GM23338 (cell line): ENCODE results near the gene RARRES2. TPM values are rescaled to one million over a fixed set of nuclear protein-coding genes. Genes with fewer than 3 reads are reported as not detected.

Experiments
- ATAC-seq: fragments of 200-7000 bp; cut with Tn5 transposase; 3 replicates; pipeline ENCODE4 v1.9.1; 2020
- DNase-seq: peaks from one replicate; pipeline ENCODE4 v3.0.0-alpha.2; 2015; ENCODE audit warnings: low spot score
- H2AFZ ChIP-seq: fragments of 200-600 bp; sonication (generic); 2 replicates; pipeline ENCODE4 v1.8.0; 2016; ENCODE audit warnings: antibody characterized with exemption, mild to moderate bottlenecking, moderate library complexity
- H3F3A ChIP-seq: fragments of 200-600 bp; sonication (generic); replicated peaks from 2 replicates; pipeline ENCODE4 v1.8.0; 2017; ENCODE audit warnings: antibody characterized with exemption, mixed run types, low read depth
- H3K27ac ChIP-seq: fragments of 200-600 bp; sonication (generic); 2 replicates; pipeline ENCODE4 v1.6.1; 2016; ENCODE audit warnings: low read depth
- H3K27me3 ChIP-seq: fragments of 200-600 bp; sonication (generic); 2 replicates; pipeline ENCODE4 v1.8.0; 2016; ENCODE audit warnings: mild to moderate bottlenecking, mixed run types, moderate library complexity; ENCODE audit not compliant: insufficient read depth
- H3K36me3 ChIP-seq: fragments of 200-600 bp; sonication (generic); 2 replicates; pipeline ENCODE4 v1.8.0; 2016; ENCODE audit warnings: mild to moderate bottlenecking; ENCODE audit not compliant: insufficient read depth
- H3K4me1 ChIP-seq: fragments of 200-600 bp; sonication (generic); 2 replicates; pipeline ENCODE4 v1.8.0; 2016; ENCODE audit warnings: mild to moderate bottlenecking, moderate library complexity; ENCODE audit not compliant: insufficient read depth
- H3K4me2 ChIP-seq: fragments of 200-600 bp; sonication (generic); 2 replicates; pipeline ENCODE4 v1.7.1; 2017; ENCODE audit warnings: mixed run types
- H3K4me3 ChIP-seq: fragments of 200-600 bp; sonication (generic); 2 replicates; pipeline ENCODE4 v1.6.1; 2016; ENCODE audit warnings: mixed run types
- H3K79me2 ChIP-seq: fragments of 200-600 bp; sonication (generic); replicated peaks from 2 replicates; pipeline ENCODE4 v1.8.0; 2017; ENCODE audit warnings: mild to moderate bottlenecking; ENCODE audit not compliant: insufficient read depth
- H3K9me2 ChIP-seq: fragments of 200-600 bp; sonication (generic); 2 replicates; pipeline ENCODE4 v1.8.0; 2017; ENCODE audit not compliant: insufficient read depth
- H4K20me1 ChIP-seq: fragments of 200-600 bp; sonication (generic); replicated peaks from 2 replicates; pipeline ENCODE4 v1.8.0; 2017; ENCODE audit warnings: mild to moderate bottlenecking; ENCODE audit not compliant: insufficient read depth
- H3K27ac Mint-ChIP-seq: 2 replicates; pipeline ENCODE4 v1.8.0; 2020; ENCODE audit warnings: inconsistent platforms, mild to moderate bottlenecking, moderate library complexity, mixed read lengths
- H3K27me3 Mint-ChIP-seq: 3 replicates; pipeline ENCODE4 v1.8.0; 2022; ENCODE audit warnings: low read depth, mild to moderate bottlenecking, moderate library complexity, mixed read lengths, inconsistent platforms; ENCODE audit not compliant: insufficient read depth, poor library complexity
- H3K36me3 Mint-ChIP-seq: 3 replicates; pipeline ENCODE4 v1.8.0; 2021; ENCODE audit warnings: low read depth, mild to moderate bottlenecking, inconsistent platforms, moderate library complexity, mixed read lengths
- H3K4me1 Mint-ChIP-seq: 3 replicates; pipeline ENCODE4 v1.8.0; 2020; ENCODE audit warnings: mild to moderate bottlenecking, inconsistent platforms, mixed read lengths
- H3K4me3 Mint-ChIP-seq: 3 replicates; pipeline ENCODE4 v1.8.0; 2021; ENCODE audit warnings: moderate library complexity, mild to moderate bottlenecking, inconsistent platforms, mixed read lengths
- H3K9me3 Mint-ChIP-seq: 3 replicates; pipeline ENCODE4 v1.8.0; 2020; ENCODE audit warnings: moderate library complexity, mild to moderate bottlenecking, inconsistent platforms, mixed read lengths
- ETS1 ChIP-seq: IDR thresholded peaks from 2 replicates; pipeline ENCODE4 v1.6.1; 2016; ENCODE audit warnings: antibody characterized with exemption
- JUNB ChIP-seq: IDR thresholded peaks from one replicate; pipeline ENCODE4 v1.6.1; 2016; ENCODE audit warnings: antibody characterized with exemption; ENCODE audit not compliant: unreplicated experiment
- ZNF331 ChIP-seq: fragments of 250-450 bp; sonication (Bioruptor Pico); IDR thresholded peaks from 2 replicates; pipeline ENCODE4 v1.5.0; 2020; ENCODE audit warnings: low read depth, mild to moderate bottlenecking, moderate library complexity
- ZNF462 ChIP-seq: fragments of 250-450 bp; sonication (Bioruptor Pico); IDR thresholded peaks from 2 replicates; pipeline ENCODE4 v1.5.0; 2020; ENCODE audit warnings: mild to moderate bottlenecking, moderate library complexity
- polyA plus RNA-seq: library from polyadenylated mRNA; unstranded; fragments of >200 nt; fragmentation: Nextera tagmentation; extraction: Ambion mirVana; gene quantifications from 2 replicates; pipeline ENCODE4 v1.2.1, GENCODE V29; 2016
- total RNA-seq: library from RNA; depleted of rRNA; stranded (reverse); fragments of >200 nt; shearing (Covaris generic); gene quantifications from 2 replicates; pipeline ENCODE4 v1.2.3, GENCODE V29; 2014
- TF ChIP-seq, protein P1 (sequence below), 2 experiments: fragments of 200-600 bp in 1 of 2; sonication (generic) in 1 of 2; conservative IDR thresholded peaks; 2 replicates each; pipeline versions ENCODE4 v1.5.1 to v1.6.1; 2016 to 2017; ENCODE audit warnings: antibody characterized with exemption in 2 of 2, low read depth in 2 of 2, mild to moderate bottlenecking in 2 of 2, moderate library complexity in 1 of 2

Gene RARRES2
- total and polyA plus RNA-seq, 2 experiments from 2014 or later: 169 to 314 TPM

DNA sequence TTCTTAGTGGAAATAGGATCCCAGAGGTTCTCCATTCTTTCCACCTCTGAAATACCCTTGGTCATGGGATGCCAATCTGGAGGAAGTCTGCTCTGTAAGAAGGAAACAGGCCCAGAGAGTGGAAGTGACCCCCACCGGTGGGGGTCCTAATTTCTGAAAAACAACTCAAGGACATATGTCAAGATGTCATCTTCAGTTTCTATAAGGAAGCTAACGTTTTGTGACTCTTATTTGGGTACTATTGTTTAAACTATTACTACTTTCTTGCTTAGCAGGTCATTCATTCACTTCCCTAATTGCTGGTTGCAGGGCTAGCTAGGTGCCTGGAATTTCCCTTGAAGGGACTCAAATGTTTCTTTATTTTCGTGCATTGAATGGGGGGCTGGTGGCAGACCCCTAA is 35.8 kb upstream of the RARRES2 start (continued):
- TF ChIP-seq ZNF462: no peak
- no peak for TF ChIP-seq ETS1
- TF ChIP-seq, protein P1, sequence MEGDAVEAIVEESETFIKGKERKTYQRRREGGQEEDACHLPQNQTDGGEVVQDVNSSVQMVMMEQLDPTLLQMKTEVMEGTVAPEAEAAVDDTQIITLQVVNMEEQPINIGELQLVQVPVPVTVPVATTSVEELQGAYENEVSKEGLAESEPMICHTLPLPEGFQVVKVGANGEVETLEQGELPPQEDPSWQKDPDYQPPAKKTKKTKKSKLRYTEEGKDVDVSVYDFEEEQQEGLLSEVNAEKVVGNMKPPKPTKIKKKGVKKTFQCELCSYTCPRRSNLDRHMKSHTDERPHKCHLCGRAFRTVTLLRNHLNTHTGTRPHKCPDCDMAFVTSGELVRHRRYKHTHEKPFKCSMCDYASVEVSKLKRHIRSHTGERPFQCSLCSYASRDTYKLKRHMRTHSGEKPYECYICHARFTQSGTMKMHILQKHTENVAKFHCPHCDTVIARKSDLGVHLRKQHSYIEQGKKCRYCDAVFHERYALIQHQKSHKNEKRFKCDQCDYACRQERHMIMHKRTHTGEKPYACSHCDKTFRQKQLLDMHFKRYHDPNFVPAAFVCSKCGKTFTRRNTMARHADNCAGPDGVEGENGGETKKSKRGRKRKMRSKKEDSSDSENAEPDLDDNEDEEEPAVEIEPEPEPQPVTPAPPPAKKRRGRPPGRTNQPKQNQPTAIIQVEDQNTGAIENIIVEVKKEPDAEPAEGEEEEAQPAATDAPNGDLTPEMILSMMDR (conservative IDR thresholded peaks at IDR 0.05; ENCODE audit: low read depth in 2 of 2): no peak

DNA sequence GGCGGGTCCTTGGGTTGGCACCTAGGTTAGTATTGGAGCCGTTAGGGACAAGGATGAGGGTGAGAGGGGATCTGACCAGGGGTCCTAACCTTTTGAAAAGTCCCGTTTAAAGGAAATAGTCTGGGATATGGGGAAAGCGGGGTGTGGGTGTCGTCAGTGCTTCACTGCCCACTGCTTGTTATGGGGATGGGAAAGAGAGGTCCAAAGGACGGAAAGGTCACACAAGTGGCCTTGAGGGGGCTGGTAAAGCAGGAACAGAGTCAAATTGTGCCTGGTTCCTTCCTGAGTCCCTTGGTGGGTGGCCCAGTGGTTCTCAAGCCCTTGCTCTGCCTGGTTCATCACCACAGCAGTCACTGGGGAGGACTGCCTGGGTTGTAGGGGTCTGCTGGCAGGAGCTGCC is 35.1 kb upstream of the RARRES2 start:
- DNase-seq (no peak), ATAC-seq (no peak)
- Mint-ChIP-seq H3K27ac (peak overlapping the region; percentile 49), H3K27me3 (peaks cover 22% of the 10 kb centered on the region), H3K4me1 (peaks cover 71% of the 10 kb centered on the region), H3K4me3 (no peak overlapping the region), H3K9me3 (no peaks in the 10 kb centered on the region), H3K36me3 (peaks cover 37% of the 10 kb centered on the region)
- H3K36me3 ChIP-seq: no peaks in the 10 kb centered on the region
- peaks cover 47% of the 10 kb centered on the region for H3K4me1 ChIP-seq
- peaks cover 44% of the 10 kb centered on the region for H3F3A ChIP-seq
- H3K4me2 ChIP-seq: 0 out of 2 replicates have a peak overlapping the region, but pooled peaks have one; percentile 43
- H3K79me2 ChIP-seq: peaks cover 35% of the 10 kb centered on the region
- no peaks in the 10 kb centered on the region for H3K9me2 ChIP-seq
- H3K4me3 ChIP-seq: no peak overlapping the region
- peak overlapping the region; percentile 97 for H3K27ac ChIP-seq
- H2AFZ ChIP-seq: no peak overlapping the region
- H3K27me3 ChIP-seq: no peaks in the 10 kb centered on the region
- no peaks in the 10 kb centered on the region; the same call in none of the 2 replicates for H4K20me1 ChIP-seq
- TF ChIP-seq ZNF331 (CRISPR knock-in tag): no peak
- no peak for TF ChIP-seq ZNF462
- TF ChIP-seq JUNB: no peak
